HG03039 (cell line): ENCODE data around the gene IFIT2.
"Not testable (repeated sequence)": the region's sequence is repeated elsewhere in the genome, so short reads cannot be mapped to it uniquely, and the experiment has no call there.

Experiments
- ATAC-seq: cut with Tn5 transposase; IDR thresholded peaks from one replicate; pipeline ENCODE4 v1.9.1; 2021; ENCODE audit warnings: mild to moderate bottlenecking, moderate library complexity; ENCODE audit not compliant: unreplicated experiment

The IFIT2 gene, protein sequence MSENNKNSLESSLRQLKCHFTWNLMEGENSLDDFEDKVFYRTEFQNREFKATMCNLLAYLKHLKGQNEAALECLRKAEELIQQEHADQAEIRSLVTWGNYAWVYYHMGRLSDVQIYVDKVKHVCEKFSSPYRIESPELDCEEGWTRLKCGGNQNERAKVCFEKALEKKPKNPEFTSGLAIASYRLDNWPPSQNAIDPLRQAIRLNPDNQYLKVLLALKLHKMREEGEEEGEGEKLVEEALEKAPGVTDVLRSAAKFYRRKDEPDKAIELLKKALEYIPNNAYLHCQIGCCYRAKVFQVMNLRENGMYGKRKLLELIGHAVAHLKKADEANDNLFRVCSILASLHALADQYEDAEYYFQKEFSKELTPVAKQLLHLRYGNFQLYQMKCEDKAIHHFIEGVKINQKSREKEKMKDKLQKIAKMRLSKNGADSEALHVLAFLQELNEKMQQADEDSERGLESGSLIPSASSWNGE

DNA sequence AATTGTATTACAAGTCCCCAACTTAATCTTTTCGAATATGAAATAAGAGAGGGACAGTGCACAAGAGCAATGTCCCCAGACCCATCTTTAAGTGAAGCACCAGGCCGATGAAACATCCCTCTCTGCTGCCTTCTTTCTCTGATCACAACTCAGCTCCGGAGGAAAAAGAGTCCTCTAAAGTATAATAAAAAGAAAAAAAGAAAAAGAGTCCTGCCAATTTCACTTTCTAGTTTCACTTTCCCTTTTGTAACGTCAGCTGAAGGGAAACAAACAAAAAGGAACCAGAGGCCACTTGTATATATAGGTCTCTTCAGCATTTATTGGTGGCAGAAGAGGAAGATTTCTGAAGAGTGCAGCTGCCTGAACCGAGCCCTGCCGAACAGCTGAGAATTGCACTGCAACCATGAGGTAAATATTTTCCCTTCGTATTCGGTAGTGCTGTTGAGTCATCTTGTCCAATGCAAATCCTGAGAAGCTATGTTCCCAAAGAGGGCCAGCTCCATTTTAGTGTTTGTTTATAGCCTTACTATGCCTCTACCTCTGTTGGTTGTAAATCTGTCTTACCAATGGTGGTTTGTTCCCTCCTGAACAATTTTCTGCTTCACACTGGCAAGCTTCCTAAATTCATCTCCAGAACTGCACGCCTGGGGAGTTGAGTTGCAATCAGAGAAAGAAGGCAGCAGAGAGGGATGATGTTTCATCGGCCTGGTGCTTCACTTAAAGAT, at the start of gene IFIT2:
Gene IFIT2, plus strand, starts transcription at position 326 of the 725 bp plus-strand sequence. Its CDS starts 78 bp downstream, at position 404.
- peak; percentile 56 for ATAC-seq

DNA sequence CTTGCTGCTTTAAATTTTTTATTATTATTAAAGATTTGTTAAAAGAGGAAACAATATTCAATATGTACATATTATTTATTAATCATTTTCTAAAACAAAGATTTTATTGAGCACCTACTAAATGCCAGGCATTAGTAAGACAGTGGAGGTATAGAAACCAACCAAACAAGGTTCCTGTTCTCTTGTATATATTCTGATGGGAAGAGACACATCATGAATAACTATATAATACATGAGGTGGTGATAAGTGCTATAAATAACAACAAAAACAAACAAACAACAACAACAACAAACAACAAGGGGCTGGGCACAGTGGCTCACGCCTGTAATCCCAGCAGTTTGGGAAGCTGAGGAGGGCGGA, 49.6 kb upstream of the IFIT2 start:
- ATAC-seq, result no peak

DNA sequence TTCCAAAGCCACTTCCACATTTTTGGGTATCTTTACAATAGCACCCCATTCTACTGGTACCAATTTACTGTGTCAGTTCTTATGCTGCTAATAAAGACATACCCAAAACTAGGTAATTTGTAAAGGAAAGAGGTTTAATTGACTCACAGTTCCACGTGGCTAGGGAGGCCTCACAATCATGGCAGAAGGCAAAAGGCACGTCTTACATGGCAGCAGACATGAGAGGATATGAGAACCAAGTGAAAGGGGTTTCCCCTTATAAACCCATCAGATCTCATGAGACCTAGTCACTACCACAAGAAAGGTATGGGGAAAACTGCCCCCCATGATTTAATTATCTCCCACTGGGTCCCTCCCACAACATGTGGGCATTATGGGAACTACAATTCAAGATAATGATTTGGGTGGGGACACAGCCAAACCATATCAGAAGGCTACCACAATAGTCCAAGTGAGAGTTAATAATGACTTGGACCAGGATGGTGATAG, 46.7 kb upstream of the IFIT2 start:
- not testable (repeated sequence) for ATAC-seq

DNA sequence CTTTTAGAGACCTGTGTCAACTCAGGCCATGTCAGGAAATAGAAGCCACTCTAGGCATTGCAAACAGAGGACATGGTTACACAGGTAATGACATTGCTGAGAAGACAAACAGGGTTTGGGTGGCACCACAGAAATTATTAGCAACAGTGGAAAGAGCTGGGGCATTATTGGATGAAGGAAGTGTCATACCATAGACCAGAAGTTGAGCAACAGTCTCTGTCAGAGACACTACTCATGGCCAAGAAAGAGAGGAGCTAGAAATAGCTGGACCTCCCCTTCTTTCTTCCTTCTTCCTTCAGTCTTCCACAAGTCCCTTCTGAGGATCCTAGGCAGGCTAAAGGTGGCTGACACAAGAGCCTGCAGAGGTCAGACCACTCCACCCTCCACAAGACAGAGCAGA, 46.1 kb upstream of the IFIT2 start:
- ATAC-seq, result no peak

DNA sequence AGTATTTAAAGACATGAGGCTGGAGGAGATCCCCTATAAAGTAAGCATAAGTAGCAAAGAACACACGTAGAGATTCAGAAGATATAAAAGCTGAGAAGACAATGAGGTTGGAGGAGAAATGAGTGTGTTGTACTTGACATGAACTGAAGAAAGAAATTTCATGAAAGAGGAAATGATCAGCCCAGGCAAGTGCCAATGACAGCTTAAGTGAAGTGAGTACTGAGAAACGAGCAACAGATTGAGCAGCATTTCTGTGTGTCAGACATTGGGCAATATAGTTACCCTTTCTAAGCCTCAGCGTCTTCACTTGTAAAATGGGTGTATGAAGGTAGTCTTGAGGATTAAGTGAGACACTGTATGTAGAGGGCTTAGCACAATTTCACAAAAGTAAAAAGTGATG, 45.5 kb upstream of the IFIT2 start:
- ATAC-seq, result no peak

DNA sequence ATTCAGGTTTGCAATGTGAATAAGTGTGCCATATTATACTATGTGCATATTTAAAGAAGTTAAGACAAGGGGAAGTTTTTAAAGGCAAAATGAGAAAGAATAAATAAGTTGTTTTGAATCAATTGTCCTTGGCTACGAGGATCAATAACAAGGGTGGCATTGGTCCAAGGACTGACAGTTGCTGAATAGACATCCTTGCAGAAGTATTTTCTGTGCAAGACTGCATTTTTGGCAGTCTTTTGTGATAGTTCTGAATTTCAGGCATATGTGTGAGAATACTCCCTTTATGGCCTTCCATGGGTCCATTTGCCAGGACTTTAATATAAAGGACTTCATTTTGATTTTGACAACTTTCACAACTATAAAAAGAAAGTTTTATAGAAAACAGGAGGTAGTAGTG, 44.9 kb upstream of the IFIT2 start:
- no peak for ATAC-seq

DNA sequence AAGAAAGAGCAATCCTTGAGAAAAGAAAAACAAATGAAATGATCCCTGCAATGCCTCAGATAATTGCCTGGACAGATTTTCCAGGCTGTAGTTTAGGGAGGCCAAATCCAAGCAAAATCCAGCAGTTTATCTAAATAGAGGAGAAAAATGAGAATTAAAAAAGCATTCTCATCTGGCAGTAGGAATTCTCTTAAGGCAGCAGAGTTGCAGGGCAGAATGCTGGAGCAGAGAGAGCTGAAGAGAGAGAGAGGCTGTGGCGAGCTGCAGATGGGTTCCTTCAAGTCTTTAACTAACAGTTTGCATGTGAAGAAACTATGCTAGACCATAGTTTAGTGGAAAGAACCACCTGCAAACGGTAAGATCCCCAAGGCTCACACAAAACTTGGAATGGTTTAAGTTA, 44.3 kb upstream of the IFIT2 start:
- ATAC-seq, result no peak

DNA sequence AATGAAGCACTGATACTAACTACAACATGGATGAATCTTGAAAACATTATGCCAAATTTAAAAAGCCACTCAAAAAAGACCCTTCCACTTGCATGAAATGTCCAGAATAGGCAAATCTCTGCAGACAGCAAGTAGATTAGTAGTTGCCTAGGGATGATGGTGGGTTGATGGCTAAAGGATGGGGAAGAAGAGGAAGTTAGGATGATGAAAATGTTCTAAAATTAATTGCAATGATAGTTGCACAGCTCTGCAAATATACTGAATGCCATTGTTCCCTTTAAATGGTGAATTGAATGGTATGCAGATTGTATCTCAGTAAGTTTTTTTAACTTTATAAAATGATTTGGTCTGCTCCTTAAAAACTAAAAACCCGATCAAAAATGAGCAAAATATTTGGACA, 43.0 kb upstream of the IFIT2 start:
- no peak for ATAC-seq

DNA sequence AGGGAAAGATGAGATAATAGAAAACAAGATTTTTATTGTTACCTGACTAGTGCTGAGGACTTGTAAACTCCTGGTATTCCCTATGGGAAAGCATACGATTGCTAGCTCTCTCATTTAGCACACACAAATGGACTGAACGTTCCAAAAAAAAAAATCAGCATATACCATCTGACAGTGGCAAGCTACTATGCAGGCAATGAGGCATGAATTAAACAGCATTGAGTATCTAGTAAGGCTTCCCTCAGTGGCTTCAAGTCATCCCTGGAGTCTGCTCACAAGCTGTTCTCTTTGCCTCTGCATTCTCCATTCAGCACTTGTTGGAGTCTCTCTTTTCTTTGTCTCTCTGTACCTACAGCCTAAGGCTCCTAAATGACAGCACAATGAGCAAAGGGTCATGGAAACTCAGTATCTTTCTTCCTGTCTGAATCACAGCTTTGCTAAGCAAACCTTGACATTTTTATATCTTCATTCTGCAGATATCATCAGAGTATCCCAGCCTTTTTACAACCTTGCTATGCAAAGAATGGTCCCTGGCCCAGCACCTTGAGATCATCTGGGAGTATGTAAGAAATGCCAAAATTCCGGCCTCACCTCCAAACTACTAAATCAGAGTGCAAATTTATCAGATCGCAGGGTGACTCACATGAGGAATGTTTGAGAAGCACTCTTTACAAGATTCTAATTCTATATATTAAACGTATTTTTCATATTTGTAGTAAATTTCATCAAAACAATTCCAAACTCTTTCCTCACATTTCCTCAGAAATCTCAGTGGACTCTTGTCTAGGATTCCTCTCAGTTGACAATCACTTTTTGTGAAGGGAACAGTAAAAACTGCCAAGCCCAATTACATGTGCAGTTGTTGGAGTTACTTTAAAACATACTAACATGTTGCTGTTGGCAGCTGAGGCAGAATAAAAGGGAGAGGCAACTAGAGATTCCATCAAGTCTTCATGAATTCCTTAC, 39.5 kb upstream of the IFIT2 start:
- no peak for ATAC-seq

DNA sequence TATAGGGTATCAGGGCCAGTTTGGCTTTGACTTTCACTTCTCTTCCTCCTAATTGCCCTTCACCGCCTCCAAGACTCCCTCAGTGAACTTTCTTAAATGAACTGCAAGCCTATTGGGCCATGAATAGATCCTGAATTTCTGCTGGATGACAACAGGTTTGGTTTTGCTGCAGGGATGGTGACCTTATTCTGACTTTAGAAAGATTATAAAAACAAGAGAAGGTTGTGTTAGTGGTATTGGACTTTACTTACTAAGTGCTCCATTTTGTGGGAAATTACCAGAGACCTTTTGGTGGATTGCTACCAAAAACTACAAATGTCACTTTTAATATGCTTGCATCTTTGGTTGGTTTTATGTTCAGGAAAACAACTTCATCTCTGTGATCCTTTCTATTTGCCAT, 38.8 kb upstream of the IFIT2 start:
- ATAC-seq, result no peak

DNA sequence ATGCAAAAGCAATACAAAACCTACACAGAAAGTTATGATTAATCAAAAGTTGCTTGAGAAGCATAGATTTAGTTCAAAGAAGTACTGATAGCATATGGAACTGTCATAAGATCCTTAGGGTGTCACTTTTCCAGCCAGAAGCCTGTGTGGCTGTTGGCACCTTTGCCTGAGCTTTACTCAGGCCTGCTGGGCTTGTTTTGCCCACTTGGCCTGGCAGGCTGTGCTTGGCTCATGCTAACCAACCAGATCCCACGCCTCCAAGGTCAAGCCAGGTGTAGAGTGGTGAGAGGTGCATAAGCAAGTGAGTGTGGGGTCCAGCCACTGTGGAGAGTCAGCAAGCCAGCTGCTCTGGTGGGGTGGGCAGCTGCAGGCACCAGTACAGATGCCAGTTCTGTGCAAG, 38.3 kb upstream of the IFIT2 start:
- no peak for ATAC-seq

DNA sequence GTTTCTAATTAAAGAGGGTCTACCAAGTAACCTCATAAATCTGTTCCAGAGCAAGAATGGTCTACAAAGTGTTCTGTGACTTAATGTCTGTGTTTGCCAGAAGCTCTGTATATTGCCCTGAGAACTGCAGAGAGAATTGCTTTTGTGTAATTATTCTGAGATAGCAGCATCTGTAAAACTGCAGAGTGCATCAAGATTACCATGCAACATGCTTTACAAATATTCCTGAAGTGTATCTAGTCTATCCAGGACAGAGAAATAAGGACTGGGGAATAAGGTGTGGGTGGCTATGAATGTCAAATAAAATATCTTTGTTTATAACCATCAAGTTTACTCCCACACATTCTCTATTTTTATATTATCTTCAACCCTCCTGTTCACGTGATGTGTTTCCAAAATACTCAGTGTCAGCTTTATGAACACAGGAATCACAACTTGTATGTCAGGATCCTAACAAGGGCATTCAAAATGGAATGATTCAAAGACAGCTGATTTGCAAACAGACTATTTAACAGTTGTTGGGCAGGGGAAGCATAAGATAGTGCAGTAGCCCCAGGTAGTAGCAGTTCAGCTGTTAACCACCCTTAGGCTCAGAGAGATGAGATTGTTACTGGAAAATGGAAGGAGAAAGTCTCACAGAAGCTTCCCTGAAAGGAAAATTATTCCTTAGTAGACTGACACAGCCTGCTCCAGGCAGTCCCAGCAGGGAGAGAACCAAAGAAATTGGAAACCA, 35.0 kb upstream of the IFIT2 start:
- ATAC-seq, result no peak

DNA sequence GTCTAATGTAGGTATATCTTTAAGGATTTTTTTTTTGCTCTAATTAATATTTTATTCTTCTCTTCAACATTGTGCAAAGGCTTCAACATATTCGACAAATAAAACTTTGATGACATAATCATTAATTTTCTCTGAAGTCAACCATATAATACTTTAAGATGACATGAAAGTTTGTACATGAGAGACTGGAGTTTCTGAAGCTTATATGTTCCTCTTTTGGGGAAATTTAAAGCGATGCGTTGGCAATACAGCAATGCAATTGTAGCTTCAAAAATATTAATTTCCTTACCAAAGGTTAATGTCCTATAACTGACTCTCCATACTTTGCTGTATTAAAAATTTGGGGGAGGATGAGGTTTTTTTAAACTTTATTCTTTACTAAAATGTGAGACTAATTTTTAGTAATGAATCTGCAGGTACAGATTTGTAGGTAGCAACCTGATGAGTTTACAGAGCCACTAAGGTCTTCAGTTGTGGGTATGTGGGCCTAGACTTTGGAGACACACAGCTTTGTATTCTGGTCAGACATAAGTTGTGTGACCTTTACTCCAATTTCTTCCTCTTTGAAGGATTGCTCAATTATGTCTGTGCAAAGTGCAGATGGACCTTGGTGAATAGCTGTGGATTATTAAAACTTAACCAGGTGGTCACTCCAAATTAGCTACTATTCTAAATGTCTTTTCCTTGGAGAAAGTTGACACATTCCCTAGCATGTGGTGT, 32.3 kb upstream of the IFIT2 start:
- ATAC-seq, result no peak

DNA sequence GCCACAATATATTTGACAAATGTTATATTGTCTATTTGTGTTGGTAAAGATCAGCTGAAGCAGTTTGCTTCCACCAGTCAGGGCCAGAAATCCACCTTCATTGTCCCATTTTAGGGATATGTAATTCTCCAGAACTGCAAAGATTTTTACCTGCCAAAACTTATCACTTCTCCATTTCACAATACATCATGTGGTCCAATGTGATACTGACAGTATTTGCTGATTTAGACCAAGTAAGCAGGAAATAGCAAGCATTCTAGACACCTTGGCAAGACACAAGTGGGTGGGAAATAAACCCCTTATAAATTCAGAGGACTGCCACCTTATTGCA, 31.7 kb upstream of the IFIT2 start:
- no peak for ATAC-seq

DNA sequence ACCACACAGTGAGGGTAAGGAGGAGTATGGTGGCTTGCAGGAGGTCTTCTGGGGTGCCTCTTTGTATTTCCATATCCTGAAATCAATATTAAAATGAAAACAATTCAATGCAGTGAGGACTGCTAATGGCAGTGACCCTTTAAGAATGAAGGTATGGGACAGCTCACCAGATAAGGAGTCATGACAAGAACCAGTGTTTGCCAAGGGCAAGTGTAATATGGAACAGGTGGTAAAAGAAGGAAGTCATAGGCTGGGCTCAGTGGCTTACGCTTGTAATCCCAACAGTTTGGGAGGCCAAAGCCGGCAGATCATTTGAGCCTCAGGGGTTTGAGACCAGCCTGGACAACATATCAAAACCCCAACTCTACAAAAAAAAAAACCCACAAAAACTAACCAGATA, 30.3 kb upstream of the IFIT2 start:
- ATAC-seq, result no peak

DNA sequence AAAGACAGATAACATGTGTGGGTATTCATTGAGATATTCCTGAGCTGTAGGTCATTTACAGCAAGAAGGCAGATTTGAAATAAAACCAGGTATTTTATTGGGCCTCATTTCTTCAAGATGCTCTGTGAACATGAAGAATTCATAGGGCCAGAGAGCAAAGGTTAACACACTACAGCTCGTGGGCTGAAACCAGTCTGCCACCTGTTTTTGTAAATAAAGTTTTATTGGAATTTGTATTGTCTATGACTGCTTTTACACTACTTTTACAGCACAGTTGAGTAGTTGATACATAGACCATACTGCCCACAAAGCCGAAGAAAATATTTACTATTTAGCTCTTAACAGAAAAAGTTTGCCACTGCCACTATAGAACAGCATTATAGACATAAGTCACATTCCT, 28.2 kb upstream of the IFIT2 start:
- ATAC-seq, result no peak

DNA sequence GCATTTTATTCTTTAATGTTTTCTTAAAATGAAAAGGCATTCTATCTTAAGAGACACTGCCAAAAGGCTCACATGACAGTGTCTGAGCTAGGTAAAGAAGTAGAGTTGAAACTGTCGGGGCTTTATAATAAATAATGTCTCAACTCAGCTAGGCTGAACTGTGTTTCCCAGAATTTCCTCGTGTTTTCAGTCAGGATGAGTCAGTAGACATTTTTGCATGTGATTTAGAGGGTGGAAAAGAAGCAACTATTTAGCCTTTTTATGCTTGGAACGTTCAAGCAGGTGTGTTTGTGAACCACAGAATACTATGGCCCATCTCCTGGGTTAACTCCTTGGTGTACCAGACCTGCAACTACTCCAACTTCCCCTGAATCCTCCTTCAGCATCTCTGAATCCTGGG, 26.9 kb upstream of the IFIT2 start:
- no peak for ATAC-seq

DNA sequence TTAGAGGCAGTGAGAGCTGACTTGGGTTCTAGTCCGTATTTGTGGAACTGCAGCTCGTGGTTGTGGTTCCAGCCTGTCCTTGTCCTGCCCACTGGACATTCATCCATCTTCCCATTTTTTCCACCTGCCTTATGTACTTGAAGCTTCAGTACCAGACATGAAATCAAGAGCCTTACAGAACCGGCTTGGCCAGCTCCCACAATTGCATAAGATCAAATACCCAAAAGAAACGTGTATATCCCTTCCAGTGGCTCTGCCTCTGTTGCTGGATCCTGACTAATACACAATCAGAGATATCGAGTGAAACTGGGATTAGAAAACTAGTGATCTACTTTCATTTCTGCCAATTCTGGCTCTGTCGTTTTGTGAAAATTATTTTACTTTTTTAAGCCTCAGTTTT, 26.5 kb upstream of the IFIT2 start:
- ATAC-seq, result no peak

DNA sequence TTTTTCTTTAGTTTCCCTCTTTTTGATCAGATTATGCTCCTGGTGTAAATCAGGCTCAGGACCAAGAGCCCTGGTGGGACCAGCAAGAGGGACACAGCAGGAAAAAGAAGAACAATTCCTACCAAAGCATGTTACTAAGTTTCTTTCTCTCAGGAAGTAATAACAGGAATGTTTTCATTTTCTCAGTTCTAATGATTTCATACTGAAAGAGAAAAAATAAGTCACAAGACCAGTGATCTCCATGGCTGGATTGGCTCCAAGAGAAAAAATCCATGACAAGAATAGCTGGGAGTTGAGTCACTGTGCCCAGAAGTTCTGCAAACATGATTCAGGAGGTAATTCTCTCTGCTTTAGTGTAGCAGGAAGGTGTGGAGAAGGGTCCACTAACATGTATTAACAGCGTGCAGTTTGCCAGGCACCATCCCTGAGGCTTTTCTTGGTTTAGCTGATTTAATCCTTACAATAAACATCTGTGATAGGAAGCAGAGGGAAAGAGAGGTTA, 23.8 kb upstream of the IFIT2 start:
- no peak for ATAC-seq
